Thyroid gland (tissue), 4 donors: Measurements from ENCODE around the gene TNN. TPM values are rescaled to one million over a fixed set of nuclear protein-coding genes. Genes with fewer than 3 reads are reported as not detected.

Experiments used
- DNase-seq, 2 donors: peaks; one replicate each; pipeline ENCODE4 v3.0.0-alpha.2; 2019
- H3K27ac ChIP-seq, 3 donors: fragments of 200-600 bp; sonication (generic); 1 replicate in 2 of 3; 2 replicates in 1 of 3; pipeline ENCODE4 v1.5.1; 2016 to 2019; ENCODE audit warnings: mild to moderate bottlenecking in 1 of 3, moderate library complexity in 1 of 3
- H3K27me3 ChIP-seq: fragments of 200-600 bp; sonication (generic); one replicate; pipeline ENCODE4 v1.5.1; 2019
- H3K36me3 ChIP-seq, 2 donors: fragments of 200-600 bp; sonication (generic); one replicate each; pipeline ENCODE4 v1.5.1; 2016 to 2019
- H3K4me1 ChIP-seq, 2 donors: fragments of 200-600 bp; sonication (generic); one replicate each; pipeline ENCODE4 v1.5.1; 2017 to 2019
- H3K4me3 ChIP-seq, 3 donors: fragments of 200-600 bp; sonication (generic); replicated peaks in 1 of 3; 1 replicate in 2 of 3; 2 replicates in 1 of 3; pipeline ENCODE4 v1.5.1; 2016; ENCODE audit warnings: mild to moderate bottlenecking in 1 of 3
- H3K9me3 ChIP-seq: fragments of 200-600 bp; sonication (generic); one replicate; pipeline ENCODE4 v1.5.1; 2017
- CTCF ChIP-seq, 6 experiments: fragments of 200-600 bp in 3 of 6; fragments of 450-650 bp in 3 of 6; sonication (generic) in 3 of 6; IDR thresholded peaks; one replicate each; pipeline ENCODE4 v1.5.1; 2016 to 2019; ENCODE audit warnings: antibody characterized with exemption in 6 of 6, mild to moderate bottlenecking in 2 of 6, inconsistent platforms in 1 of 6, moderate library complexity in 1 of 6
- POLR2A ChIP-seq, 2 donors: fragments of 450-650 bp; IDR thresholded peaks; one replicate each; pipeline ENCODE4 v1.6.1; 2017; ENCODE audit warnings: antibody characterized with exemption in 2 of 2, mild to moderate bottlenecking in 2 of 2, moderate library complexity in 1 of 2
- WGBS, 2 donors: methylation state at CpG; one replicate each; pipeline ENCODE4 v1.1.5; 2017; 5-methylcytosine and 5-hydroxymethylcytosine counted together
- intact Hi-C: fragments of 100-400 bp; cut with DNase I; formaldehyde crosslinking; loops from one replicate; pipeline ENCODE4 v1.15.1; 2023
- total RNA-seq, 4 donors: library from RNA; depleted of rRNA; stranded (reverse); fragments of >200 nt; gene quantifications; one replicate each; pipeline ENCODE4 v1.2.3, GENCODE V29; 2016

TNN gene
- total RNA-seq, 4 donors from 2014 or later = 0.27 to 1.3 (median 0.44) TPM

- no peak overlapping the region for H3K4me3 ChIP-seq
- no peaks in the 10 kb centered on the region for H3K9me3 ChIP-seq
- no peaks in the 10 kb centered on the region for H3K27me3 ChIP-seq
- peaks cover 14 to 27% of the 10 kb centered on the region in 2 donors for H3K36me3 ChIP-seq
- DNase-seq = no peak
- intact Hi-C loops = no loop called here
- no peak for TF ChIP-seq CTCF (IDR thresholded peaks at IDR 0.05)
- no peak for TF ChIP-seq POLR2A (IDR thresholded peaks at IDR 0.05)
- no peak overlapping the region for H3K27ac ChIP-seq
- 90 to 93% methylated on average over 5 of the region's 5 CpGs for WGBS, 2 donors
- no peaks in the 10 kb centered on the region for H3K4me1 ChIP-seq
These were observed 99.1 kb downstream of the TNN start for GRCh38 chr1:175166746-175167145.

DNA sequence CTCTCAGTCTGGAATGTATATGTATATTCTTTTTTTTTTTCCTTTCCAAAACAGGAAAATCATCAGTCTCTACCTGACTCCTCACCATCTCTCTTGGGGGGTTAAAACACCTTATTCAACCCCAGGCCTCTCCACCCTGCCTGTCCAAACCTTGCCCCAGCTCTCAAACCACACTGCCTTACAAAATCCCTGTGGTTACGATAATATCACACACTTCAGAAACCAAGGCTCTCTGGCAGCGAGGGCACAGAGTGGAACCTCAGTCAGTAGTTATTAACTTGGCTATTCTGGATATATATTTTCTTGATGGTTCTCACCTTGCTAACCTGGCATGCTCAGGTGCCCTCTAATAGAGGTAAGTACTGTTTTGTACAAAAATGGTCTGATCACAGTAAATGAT is 100.2 kb downstream of the TNN start:
- WGBS, 2 donors = 57 to 78% methylated on average over 2 of the region's 2 CpGs
- TF ChIP-seq CTCF (IDR thresholded peaks at IDR 0.05) (no peak), POLR2A (IDR thresholded peaks at IDR 0.05) (no peak)
- no peak overlapping the region for H3K27ac ChIP-seq
- H3K4me3 ChIP-seq = no peak overlapping the region
- no peaks in the 10 kb centered on the region for H3K4me1 ChIP-seq
- intact Hi-C loops = no loop called here
- H3K9me3 ChIP-seq = no peaks in the 10 kb centered on the region
- no peak for DNase-seq
- H3K27me3 ChIP-seq = no peaks in the 10 kb centered on the region
- H3K36me3 ChIP-seq = peaks cover 14 to 29% of the 10 kb centered on the region in 2 donors

- Histone ChIP-seq H3K4me3 (no peak overlapping the region), H3K27me3 (no peaks in the 10 kb centered on the region), H3K9me3 (no peaks in the 10 kb centered on the region), H3K36me3 (peaks cover 14 to 29% of the 10 kb centered on the region in 2 donors), H3K4me1 (no peaks in the 10 kb centered on the region), H3K27ac (no peak overlapping the region)
- intact Hi-C loops = no loop called here
- no peak for TF ChIP-seq POLR2A (IDR thresholded peaks at IDR 0.05)
- 92 to 98% methylated on average over 4 of the region's 4 CpGs for WGBS, 2 donors
- no peak for DNase-seq
These were observed 101.1 kb downstream of the TNN start for GRCh38 chr1:175168782-175169181.

GRCh38 chr1:175169286-175170018 is 101.8 kb downstream of the TNN start:
- H3K4me1 ChIP-seq = no peaks in the 10 kb centered on the region
- peaks cover 14 to 23% of the 10 kb centered on the region in 2 donors for H3K36me3 ChIP-seq
- no peaks in the 10 kb centered on the region for H3K9me3 ChIP-seq
- no peak for DNase-seq
- 85% methylated on average over 6 of the region's 6 CpGs for WGBS, 2 donors
- H3K27me3 ChIP-seq = no peaks in the 10 kb centered on the region
- TF ChIP-seq CTCF (IDR thresholded peaks at IDR 0.05) = no peak
- TF ChIP-seq POLR2A (IDR thresholded peaks at IDR 0.05) = no peak
- intact Hi-C loops = no loop called here
- H3K4me3 ChIP-seq = no peak overlapping the region
- no peak overlapping the region for H3K27ac ChIP-seq

GRCh38 chr1:175171036-175171913 is 103.6 kb downstream of the TNN start:
- Histone ChIP-seq H3K9me3 (no peaks in the 10 kb centered on the region), H3K4me1 (no peaks in the 10 kb centered on the region), H3K27me3 (no peaks in the 10 kb centered on the region), H3K36me3 (peaks cover 4 to 5% of the 10 kb centered on the region in 2 donors), H3K4me3 (no peak overlapping the region), H3K27ac (no peak overlapping the region)
- intact Hi-C loops = no loop called here
- TF ChIP-seq CTCF (IDR thresholded peaks at IDR 0.05) = no peak
- TF ChIP-seq POLR2A (IDR thresholded peaks at IDR 0.05) = no peak
- 92 to 94% methylated on average over 9 of the region's 9 CpGs for WGBS, 2 donors
- DNase-seq = no peak
